GM23338 (cell line): ENCODE results near the gene CHN1. TPM values are rescaled to one million over a fixed set of nuclear protein-coding genes. Genes with fewer than 3 reads are reported as not detected.

ENCODE experiments used
- ATAC-seq: fragments of 200-7000 bp; cut with Tn5 transposase; 3 replicates; pipeline ENCODE4 v1.9.1; 2020
- DNase-seq: peaks from one replicate; pipeline ENCODE4 v3.0.0-alpha.2; 2015; ENCODE audit warnings: low spot score
- H2AFZ ChIP-seq: fragments of 200-600 bp; sonication (generic); 2 replicates; pipeline ENCODE4 v1.8.0; 2016; ENCODE audit warnings: antibody characterized with exemption, mild to moderate bottlenecking, moderate library complexity
- H3F3A ChIP-seq: fragments of 200-600 bp; sonication (generic); replicated peaks from 2 replicates; pipeline ENCODE4 v1.8.0; 2017; ENCODE audit warnings: antibody characterized with exemption, mixed run types, low read depth
- H3K27ac ChIP-seq: fragments of 200-600 bp; sonication (generic); 2 replicates; pipeline ENCODE4 v1.6.1; 2016; ENCODE audit warnings: low read depth
- H3K27me3 ChIP-seq: fragments of 200-600 bp; sonication (generic); 2 replicates; pipeline ENCODE4 v1.8.0; 2016; ENCODE audit warnings: mild to moderate bottlenecking, mixed run types, moderate library complexity; ENCODE audit not compliant: insufficient read depth
- H3K36me3 ChIP-seq: fragments of 200-600 bp; sonication (generic); 2 replicates; pipeline ENCODE4 v1.8.0; 2016; ENCODE audit warnings: mild to moderate bottlenecking; ENCODE audit not compliant: insufficient read depth
- H3K4me1 ChIP-seq: fragments of 200-600 bp; sonication (generic); 2 replicates; pipeline ENCODE4 v1.8.0; 2016; ENCODE audit warnings: mild to moderate bottlenecking, moderate library complexity; ENCODE audit not compliant: insufficient read depth
- H3K4me2 ChIP-seq: fragments of 200-600 bp; sonication (generic); 2 replicates; pipeline ENCODE4 v1.7.1; 2017; ENCODE audit warnings: mixed run types
- H3K4me3 ChIP-seq: fragments of 200-600 bp; sonication (generic); 2 replicates; pipeline ENCODE4 v1.6.1; 2016; ENCODE audit warnings: mixed run types
- H3K79me2 ChIP-seq: fragments of 200-600 bp; sonication (generic); replicated peaks from 2 replicates; pipeline ENCODE4 v1.8.0; 2017; ENCODE audit warnings: mild to moderate bottlenecking; ENCODE audit not compliant: insufficient read depth
- H3K9me2 ChIP-seq: fragments of 200-600 bp; sonication (generic); 2 replicates; pipeline ENCODE4 v1.8.0; 2017; ENCODE audit not compliant: insufficient read depth
- H4K20me1 ChIP-seq: fragments of 200-600 bp; sonication (generic); replicated peaks from 2 replicates; pipeline ENCODE4 v1.8.0; 2017; ENCODE audit warnings: mild to moderate bottlenecking; ENCODE audit not compliant: insufficient read depth
- H3K27ac Mint-ChIP-seq: 2 replicates; pipeline ENCODE4 v1.8.0; 2020; ENCODE audit warnings: inconsistent platforms, mild to moderate bottlenecking, moderate library complexity, mixed read lengths
- H3K27me3 Mint-ChIP-seq: 3 replicates; pipeline ENCODE4 v1.8.0; 2022; ENCODE audit warnings: low read depth, mild to moderate bottlenecking, moderate library complexity, mixed read lengths, inconsistent platforms; ENCODE audit not compliant: insufficient read depth, poor library complexity
- H3K36me3 Mint-ChIP-seq: 3 replicates; pipeline ENCODE4 v1.8.0; 2021; ENCODE audit warnings: low read depth, mild to moderate bottlenecking, inconsistent platforms, moderate library complexity, mixed read lengths
- H3K4me1 Mint-ChIP-seq: 3 replicates; pipeline ENCODE4 v1.8.0; 2020; ENCODE audit warnings: mild to moderate bottlenecking, inconsistent platforms, mixed read lengths
- H3K4me3 Mint-ChIP-seq: 3 replicates; pipeline ENCODE4 v1.8.0; 2021; ENCODE audit warnings: moderate library complexity, mild to moderate bottlenecking, inconsistent platforms, mixed read lengths
- H3K9me3 Mint-ChIP-seq: 3 replicates; pipeline ENCODE4 v1.8.0; 2020; ENCODE audit warnings: moderate library complexity, mild to moderate bottlenecking, inconsistent platforms, mixed read lengths
- CREB1 ChIP-seq: fragments of 250-450 bp; sonication (Bioruptor Pico); IDR thresholded peaks from 2 replicates; pipeline ENCODE4 v1.5.0; 2020; ENCODE audit warnings: low read depth, mild to moderate bottlenecking, moderate library complexity
- EZH2 ChIP-seq: fragments of 200-600 bp; sonication (generic); IDR thresholded peaks from one replicate; pipeline ENCODE4 v1.8.0; 2017; ENCODE audit warnings: antibody characterized with exemption, mild to moderate bottlenecking, low read depth; ENCODE audit not compliant: unreplicated experiment
- EZH2phosphoT487 ChIP-seq: fragments of 200-600 bp; sonication (generic); IDR thresholded peaks from one replicate; pipeline ENCODE4 v1.8.1; 2018; ENCODE audit warnings: antibody characterized with exemption; ENCODE audit not compliant: unreplicated experiment
- JUNB ChIP-seq: IDR thresholded peaks from one replicate; pipeline ENCODE4 v1.6.1; 2016; ENCODE audit warnings: antibody characterized with exemption; ENCODE audit not compliant: unreplicated experiment
- NANOG ChIP-seq: IDR thresholded peaks from 2 replicates; pipeline ENCODE4 v1.6.1; 2016; ENCODE audit warnings: antibody characterized with exemption, borderline replicate concordance
- POLR2AphosphoS5 ChIP-seq: IDR thresholded peaks from 2 replicates; pipeline ENCODE4 v1.6.1; 2016; ENCODE audit warnings: antibody characterized with exemption, low read depth
- STAT1 ChIP-seq: IDR thresholded peaks from one replicate; pipeline ENCODE4 v1.6.1; 2016; ENCODE audit warnings: antibody characterized with exemption; ENCODE audit not compliant: unreplicated experiment
- ZNF114 ChIP-seq: fragments of 250-450 bp; sonication (Bioruptor Pico); IDR thresholded peaks from 2 replicates; pipeline ENCODE4 v1.5.0; 2020; ENCODE audit warnings: mild to moderate bottlenecking, moderate library complexity
- ZNF331 ChIP-seq: fragments of 250-450 bp; sonication (Bioruptor Pico); IDR thresholded peaks from 2 replicates; pipeline ENCODE4 v1.5.0; 2020; ENCODE audit warnings: low read depth, mild to moderate bottlenecking, moderate library complexity
- polyA plus RNA-seq: library from polyadenylated mRNA; unstranded; fragments of >200 nt; fragmentation: Nextera tagmentation; extraction: Ambion mirVana; gene quantifications from 2 replicates; pipeline ENCODE4 v1.2.1, GENCODE V29; 2016
- total RNA-seq: library from RNA; depleted of rRNA; stranded (reverse); fragments of >200 nt; shearing (Covaris generic); gene quantifications from 2 replicates; pipeline ENCODE4 v1.2.3, GENCODE V29; 2014
- TF ChIP-seq, protein P1 (sequence below), 2 experiments: fragments of 200-600 bp in 1 of 2; sonication (generic) in 1 of 2; conservative IDR thresholded peaks; 2 replicates each; pipeline versions ENCODE4 v1.5.1 to v1.6.1; 2016 to 2017; ENCODE audit warnings: antibody characterized with exemption in 2 of 2, low read depth in 2 of 2, mild to moderate bottlenecking in 2 of 2, moderate library complexity in 1 of 2
- TF ChIP-seq, protein P2 (sequence below): IDR thresholded peaks from one replicate; pipeline ENCODE4 v1.6.1; 2018; ENCODE audit warnings: antibody characterized with exemption; ENCODE audit not compliant: unreplicated experiment
- TF ChIP-seq, protein P3 (sequence below): fragments of 250-450 bp; sonication (Bioruptor Pico); IDR thresholded peaks from 2 replicates; pipeline ENCODE4 v1.5.0; 2020; ENCODE audit warnings: mild to moderate bottlenecking, moderate library complexity
- TF ChIP-seq, protein P4 (sequence below): IDR thresholded peaks from 2 replicates; pipeline ENCODE4 v1.6.1; 2016; ENCODE audit warnings: antibody characterized with exemption

The CHN1 gene
- total and polyA plus RNA-seq, 2 experiments from 2014 or later: 28.1 to 36.5 TPM

DNA sequence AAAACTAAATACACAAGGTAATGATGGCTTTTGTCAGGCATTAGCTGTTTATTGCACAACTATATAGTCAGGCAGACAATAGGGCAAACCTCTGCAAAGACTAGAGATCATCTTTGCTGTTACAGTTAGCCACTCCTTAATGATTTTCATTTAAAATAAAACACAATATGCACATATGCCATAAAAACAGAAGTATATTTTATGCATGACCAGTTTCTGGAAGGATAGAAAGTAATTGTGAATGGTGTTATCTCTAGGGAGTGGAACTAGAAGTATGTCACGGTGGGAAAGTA, 102.0 kb downstream of the CHN1 start:
- TF ChIP-seq, protein P1, sequence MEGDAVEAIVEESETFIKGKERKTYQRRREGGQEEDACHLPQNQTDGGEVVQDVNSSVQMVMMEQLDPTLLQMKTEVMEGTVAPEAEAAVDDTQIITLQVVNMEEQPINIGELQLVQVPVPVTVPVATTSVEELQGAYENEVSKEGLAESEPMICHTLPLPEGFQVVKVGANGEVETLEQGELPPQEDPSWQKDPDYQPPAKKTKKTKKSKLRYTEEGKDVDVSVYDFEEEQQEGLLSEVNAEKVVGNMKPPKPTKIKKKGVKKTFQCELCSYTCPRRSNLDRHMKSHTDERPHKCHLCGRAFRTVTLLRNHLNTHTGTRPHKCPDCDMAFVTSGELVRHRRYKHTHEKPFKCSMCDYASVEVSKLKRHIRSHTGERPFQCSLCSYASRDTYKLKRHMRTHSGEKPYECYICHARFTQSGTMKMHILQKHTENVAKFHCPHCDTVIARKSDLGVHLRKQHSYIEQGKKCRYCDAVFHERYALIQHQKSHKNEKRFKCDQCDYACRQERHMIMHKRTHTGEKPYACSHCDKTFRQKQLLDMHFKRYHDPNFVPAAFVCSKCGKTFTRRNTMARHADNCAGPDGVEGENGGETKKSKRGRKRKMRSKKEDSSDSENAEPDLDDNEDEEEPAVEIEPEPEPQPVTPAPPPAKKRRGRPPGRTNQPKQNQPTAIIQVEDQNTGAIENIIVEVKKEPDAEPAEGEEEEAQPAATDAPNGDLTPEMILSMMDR (conservative IDR thresholded peaks at IDR 0.05; ENCODE audit: low read depth in 2 of 2): no peak
- TF ChIP-seq EZH2 (no peak), JUNB (no peak), NANOG (no peak), CREB1 (no peak), ZNF114 (no peak), STAT1 (no peak), ZNF331 (CRISPR knock-in tag) (no peak), POLR2AphosphoS5 (no peak), EZH2phosphoT487 (no peak)
- TF ChIP-seq, protein P2, sequence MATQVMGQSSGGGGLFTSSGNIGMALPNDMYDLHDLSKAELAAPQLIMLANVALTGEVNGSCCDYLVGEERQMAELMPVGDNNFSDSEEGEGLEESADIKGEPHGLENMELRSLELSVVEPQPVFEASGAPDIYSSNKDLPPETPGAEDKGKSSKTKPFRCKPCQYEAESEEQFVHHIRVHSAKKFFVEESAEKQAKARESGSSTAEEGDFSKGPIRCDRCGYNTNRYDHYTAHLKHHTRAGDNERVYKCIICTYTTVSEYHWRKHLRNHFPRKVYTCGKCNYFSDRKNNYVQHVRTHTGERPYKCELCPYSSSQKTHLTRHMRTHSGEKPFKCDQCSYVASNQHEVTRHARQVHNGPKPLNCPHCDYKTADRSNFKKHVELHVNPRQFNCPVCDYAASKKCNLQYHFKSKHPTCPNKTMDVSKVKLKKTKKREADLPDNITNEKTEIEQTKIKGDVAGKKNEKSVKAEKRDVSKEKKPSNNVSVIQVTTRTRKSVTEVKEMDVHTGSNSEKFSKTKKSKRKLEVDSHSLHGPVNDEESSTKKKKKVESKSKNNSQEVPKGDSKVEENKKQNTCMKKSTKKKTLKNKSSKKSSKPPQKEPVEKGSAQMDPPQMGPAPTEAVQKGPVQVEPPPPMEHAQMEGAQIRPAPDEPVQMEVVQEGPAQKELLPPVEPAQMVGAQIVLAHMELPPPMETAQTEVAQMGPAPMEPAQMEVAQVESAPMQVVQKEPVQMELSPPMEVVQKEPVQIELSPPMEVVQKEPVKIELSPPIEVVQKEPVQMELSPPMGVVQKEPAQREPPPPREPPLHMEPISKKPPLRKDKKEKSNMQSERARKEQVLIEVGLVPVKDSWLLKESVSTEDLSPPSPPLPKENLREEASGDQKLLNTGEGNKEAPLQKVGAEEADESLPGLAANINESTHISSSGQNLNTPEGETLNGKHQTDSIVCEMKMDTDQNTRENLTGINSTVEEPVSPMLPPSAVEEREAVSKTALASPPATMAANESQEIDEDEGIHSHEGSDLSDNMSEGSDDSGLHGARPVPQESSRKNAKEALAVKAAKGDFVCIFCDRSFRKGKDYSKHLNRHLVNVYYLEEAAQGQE: no peak
- TF ChIP-seq, protein P3, sequence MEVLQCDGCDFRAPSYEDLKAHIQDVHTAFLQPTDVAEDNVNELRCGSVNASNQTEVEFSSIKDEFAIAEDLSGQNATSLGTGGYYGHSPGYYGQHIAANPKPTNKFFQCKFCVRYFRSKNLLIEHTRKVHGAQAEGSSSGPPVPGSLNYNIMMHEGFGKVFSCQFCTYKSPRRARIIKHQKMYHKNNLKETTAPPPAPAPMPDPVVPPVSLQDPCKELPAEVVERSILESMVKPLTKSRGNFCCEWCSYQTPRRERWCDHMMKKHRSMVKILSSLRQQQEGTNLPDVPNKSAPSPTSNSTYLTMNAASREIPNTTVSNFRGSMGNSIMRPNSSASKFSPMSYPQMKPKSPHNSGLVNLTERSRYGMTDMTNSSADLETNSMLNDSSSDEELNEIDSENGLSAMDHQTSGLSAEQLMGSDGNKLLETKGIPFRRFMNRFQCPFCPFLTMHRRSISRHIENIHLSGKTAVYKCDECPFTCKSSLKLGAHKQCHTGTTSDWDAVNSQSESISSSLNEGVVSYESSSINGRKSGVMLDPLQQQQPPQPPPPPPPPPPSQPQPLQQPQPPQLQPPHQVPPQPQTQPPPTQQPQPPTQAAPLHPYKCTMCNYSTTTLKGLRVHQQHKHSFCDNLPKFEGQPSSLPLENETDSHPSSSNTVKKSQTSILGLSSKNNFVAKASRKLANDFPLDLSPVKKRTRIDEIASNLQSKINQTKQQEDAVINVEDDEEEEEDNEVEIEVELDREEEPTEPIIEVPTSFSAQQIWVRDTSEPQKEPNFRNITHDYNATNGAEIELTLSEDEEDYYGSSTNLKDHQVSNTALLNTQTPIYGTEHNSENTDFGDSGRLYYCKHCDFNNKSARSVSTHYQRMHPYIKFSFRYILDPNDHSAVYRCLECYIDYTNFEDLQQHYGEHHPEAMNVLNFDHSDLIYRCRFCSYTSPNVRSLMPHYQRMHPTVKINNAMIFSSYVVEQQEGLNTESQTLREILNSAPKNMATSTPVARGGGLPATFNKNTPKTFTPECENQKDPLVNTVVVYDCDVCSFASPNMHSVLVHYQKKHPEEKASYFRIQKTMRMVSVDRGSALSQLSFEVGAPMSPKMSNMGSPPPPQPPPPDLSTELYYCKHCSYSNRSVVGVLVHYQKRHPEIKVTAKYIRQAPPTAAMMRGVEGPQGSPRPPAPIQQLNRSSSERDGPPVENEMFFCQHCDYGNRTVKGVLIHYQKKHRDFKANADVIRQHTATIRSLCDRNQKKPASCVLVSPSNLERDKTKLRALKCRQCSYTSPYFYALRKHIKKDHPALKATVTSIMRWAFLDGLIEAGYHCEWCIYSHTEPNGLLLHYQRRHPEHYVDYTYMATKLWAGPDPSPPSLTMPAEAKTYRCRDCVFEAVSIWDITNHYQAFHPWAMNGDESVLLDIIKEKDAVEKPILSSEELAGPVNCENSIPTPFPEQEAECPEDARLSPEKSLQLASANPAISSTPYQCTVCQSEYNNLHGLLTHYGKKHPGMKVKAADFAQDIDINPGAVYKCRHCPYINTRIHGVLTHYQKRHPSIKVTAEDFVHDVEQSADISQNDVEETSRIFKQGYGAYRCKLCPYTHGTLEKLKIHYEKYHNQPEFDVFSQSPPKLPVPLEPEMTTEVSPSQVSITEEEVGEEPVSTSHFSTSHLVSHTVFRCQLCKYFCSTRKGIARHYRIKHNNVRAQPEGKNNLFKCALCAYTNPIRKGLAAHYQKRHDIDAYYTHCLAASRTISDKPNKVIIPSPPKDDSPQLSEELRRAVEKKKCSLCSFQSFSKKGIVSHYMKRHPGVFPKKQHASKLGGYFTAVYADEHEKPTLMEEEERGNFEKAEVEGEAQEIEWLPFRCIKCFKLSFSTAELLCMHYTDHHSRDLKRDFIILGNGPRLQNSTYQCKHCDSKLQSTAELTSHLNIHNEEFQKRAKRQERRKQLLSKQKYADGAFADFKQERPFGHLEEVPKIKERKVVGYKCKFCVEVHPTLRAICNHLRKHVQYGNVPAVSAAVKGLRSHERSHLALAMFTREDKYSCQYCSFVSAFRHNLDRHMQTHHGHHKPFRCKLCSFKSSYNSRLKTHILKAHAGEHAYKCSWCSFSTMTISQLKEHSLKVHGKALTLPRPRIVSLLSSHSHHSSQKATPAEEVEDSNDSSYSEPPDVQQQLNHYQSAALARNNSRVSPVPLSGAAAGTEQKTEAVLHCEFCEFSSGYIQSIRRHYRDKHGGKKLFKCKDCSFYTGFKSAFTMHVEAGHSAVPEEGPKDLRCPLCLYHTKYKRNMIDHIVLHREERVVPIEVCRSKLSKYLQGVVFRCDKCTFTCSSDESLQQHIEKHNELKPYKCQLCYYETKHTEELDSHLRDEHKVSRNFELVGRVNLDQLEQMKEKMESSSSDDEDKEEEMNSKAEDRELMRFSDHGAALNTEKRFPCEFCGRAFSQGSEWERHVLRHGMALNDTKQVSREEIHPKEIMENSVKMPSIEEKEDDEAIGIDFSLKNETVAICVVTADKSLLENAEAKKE (CRISPR knock-in tag): no peak
- TF ChIP-seq, protein P4, sequence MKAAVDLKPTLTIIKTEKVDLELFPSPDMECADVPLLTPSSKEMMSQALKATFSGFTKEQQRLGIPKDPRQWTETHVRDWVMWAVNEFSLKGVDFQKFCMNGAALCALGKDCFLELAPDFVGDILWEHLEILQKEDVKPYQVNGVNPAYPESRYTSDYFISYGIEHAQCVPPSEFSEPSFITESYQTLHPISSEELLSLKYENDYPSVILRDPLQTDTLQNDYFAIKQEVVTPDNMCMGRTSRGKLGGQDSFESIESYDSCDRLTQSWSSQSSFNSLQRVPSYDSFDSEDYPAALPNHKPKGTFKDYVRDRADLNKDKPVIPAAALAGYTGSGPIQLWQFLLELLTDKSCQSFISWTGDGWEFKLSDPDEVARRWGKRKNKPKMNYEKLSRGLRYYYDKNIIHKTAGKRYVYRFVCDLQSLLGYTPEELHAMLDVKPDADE: no peak
- no peak overlapping the region for H2AFZ ChIP-seq
- no peak overlapping the region for H3K4me3 ChIP-seq
- Mint-ChIP-seq H3K27me3 (peaks cover 8% of the 10 kb centered on the region), H3K36me3 (peaks cover 18% of the 10 kb centered on the region; the same call in 2 of the 3 replicates), H3K4me1 (peaks cover 12% of the 10 kb centered on the region), H3K4me3 (no peak overlapping the region), H3K27ac (0 out of 2 replicates have a peak overlapping the region, but pooled peaks have one; percentile 9), H3K9me3 (no peaks in the 10 kb centered on the region)
- DNase-seq (no peak), ATAC-seq (no peak)
- H3K79me2 ChIP-seq: no peaks in the 10 kb centered on the region
- 0 out of 2 replicates have a peak overlapping the region, but pooled peaks have one; percentile 22 for H3K4me2 ChIP-seq
- H3K27ac ChIP-seq: peak overlapping the region; percentile 48; the same call in 1 of the 2 replicates
- peaks cover 9% of the 10 kb centered on the region for H3K4me1 ChIP-seq
- no peaks in the 10 kb centered on the region for H4K20me1 ChIP-seq
- no peaks in the 10 kb centered on the region for H3F3A ChIP-seq
- no peaks in the 10 kb centered on the region for H3K9me2 ChIP-seq
- H3K36me3 ChIP-seq: no peaks in the 10 kb centered on the region
- H3K27me3 ChIP-seq: no peaks in the 10 kb centered on the region
